HG02970 (cell line): ENCODE data around the gene SMC5.
"Not testable (repeated sequence)": the region's sequence is repeated elsewhere in the genome, so short reads cannot be mapped to it uniquely, and the experiment has no call there.

Experiments
- ATAC-seq: cut with Tn5 transposase; IDR thresholded peaks from one replicate; pipeline ENCODE4 v1.9.1; 2021; ENCODE audit warnings: mild to moderate bottlenecking, moderate library complexity, moderate number of reproducible peaks; ENCODE audit not compliant: unreplicated experiment, low FRiP score

The SMC5 gene

DNA sequence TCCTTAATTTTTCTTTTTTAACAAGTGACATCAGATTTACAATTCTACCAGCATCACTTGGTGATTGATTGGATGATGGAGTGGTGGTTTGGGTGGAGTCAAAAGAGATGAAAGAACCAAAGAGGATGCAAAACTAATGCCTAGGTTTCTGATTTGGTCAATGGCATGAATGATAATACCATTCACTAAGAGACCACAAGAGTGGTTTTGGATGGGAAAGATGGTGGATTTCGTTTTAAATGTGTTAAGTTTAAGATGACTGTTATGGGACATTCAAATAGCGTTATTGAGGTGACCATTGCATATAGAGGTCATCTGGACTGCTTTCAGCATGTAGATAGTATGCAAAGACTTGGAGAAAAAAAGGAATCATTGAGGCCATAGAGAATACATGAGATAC is 3.6 kb downstream of the SMC5 start:
- ATAC-seq: no peak

DNA sequence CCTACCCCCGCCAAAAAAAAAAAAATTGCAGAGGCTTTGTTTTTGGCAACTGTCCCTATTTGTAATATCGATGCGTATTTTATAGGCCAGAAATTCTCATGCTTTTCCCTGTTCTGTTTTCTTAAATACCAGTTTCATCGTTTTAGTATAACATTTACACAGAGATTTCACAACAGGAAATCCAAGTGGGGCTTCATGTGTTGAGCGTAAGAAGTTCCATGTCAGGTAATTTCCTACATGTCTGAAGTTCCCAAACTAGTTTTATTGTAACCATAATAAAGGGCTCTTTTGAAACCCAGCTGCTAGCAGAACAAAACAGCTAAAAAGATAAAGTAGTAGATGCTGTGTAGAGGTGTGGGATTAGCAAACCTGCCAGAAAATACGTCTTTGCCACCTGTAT is 4.2 kb downstream of the SMC5 start:
- ATAC-seq: no peak

DNA sequence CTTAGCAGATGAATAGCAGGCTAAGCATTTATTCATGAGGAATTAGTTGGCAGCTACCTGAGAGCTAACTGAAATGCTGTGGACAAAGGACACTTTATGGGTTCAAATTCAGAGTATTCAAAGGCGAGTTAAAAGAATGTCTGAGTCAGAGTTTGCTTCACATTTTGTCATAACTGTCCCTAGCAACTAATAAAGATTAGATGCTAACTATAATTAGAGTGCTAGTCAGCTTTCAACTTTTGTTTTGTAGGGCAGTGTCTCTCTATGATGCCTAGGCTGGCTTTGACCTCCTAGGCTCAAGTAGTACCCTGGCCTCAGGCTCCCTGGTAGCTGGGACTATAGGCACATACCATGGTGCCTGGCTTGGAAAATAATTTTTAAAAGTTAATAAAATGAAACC is 4.6 kb downstream of the SMC5 start:
- ATAC-seq: no peak

DNA sequence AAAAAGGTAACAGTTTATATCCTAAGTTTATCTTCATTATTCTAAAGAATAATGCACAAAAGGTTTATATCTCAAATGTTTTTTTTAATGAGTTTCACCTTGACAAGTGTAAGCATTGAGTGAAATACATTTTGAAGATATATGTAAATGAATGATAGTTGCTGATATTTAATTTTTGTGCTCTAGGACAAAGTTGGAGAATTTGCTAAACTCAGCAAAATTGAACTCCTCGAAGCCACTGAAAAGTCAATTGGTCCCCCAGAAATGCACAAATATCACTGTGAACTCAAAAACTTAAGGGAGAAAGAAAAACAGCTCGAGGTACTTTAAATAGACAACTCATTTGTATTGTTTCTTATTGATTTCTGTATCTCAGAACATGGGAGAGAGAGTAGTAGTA is 19.5 kb downstream of the SMC5 start:
- no peak for ATAC-seq

DNA sequence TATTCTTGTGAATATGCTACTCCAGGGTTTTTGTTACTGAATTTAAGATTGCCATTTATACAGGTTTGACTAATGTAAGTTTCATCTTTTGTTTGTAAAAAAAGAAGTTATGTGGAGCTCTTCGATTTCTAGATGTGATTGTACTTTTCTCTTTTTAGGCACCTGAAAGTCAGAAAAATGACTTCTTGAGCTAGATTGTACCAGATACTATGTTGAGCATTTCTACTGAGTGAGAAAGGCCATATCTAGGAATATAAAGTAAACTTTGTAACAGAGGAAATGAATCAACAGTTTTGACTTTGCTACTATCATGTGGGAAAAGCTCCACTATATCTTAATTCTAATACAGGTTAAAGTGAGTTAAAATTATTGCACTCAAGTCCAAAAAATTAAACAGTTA is 25.1 kb downstream of the SMC5 start:
- ATAC-seq: no peak

DNA sequence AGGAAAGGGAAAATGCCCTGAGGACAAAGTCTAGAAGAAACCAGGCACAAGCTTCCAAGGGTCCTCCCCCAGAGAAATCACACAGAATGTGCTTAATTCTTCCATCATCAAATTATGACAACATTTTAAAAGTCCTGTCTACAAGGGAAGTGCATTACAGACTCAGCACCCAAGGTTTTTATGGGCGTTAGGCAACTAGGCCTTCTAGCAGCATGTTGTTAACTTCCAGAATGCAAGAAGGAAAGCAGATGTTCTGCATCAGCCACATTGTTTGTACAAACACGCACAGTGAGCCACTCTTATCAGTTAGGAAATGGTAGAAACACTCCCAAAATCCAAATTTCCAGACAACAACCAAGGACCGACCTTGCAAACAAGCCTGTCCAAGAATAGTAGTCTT is 26.5 kb downstream of the SMC5 start:
- ATAC-seq: no peak

DNA sequence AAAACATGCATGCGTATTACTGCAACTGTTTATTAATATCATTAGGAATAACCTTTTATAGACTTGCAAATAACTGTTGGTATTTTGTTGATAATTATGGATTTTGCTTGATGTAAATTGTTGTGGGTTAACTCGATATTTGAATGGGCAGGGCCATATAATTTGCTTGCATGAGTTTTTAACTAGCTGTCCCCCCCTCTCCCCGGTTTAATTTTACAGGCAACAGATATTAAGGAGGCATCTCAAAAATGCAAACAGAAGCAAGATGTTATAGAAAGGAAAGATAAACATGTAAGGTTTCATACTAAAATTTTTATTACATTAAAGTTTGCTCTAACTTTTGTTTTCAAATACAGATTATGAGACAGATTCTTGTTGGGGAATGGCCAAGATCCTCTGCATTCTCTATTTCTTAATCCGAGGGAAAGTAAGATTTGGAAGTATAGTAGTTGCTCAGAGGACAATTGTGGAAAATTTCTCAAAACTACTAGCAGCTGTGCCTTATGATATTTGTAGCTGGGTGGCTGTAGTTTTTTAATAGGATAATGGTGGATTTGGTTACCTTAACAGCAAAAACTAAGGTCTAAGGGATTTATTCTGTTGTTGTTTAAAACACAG is 27.3 kb downstream of the SMC5 start:
- ATAC-seq: no peak

DNA sequence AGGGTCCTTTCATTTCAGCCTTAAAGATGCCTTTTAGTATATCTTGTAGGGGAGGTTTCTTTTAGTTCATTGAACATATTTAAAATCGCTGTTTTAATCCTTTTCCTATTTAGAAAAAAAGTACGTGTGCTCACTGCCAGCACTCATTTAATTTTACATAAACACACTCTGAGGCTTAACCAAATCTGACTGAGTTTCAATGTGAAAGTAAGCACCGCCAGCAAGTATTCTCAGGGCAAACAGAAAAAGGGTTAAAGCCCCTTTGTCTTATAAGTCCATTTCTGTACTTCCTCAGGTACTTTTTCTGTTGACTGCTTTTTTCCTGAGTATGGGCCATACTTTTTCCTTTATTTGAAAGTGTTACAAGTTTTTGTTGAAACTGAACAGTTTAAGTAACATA is 31.8 kb downstream of the SMC5 start:
- no peak for ATAC-seq

DNA sequence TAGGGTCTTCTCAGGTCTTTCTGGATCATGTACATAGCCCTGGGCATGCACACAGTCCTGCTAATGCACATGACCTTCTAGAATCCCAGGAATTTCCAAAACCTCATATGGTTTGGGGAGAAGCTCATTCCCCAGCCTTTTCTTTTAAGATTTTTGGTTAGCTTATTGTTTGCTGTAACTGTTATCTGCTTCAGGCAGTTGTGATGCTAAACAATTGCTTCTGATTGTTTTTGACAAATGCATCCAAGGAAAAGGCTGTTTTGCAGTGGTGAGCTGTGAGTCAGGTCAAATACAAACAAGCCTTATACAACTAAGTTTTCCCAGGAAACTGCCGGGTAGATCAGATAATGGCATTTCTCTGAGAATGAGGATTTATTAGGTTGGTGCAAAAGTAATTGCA is 32.7 kb downstream of the SMC5 start:
- ATAC-seq: no peak

DNA sequence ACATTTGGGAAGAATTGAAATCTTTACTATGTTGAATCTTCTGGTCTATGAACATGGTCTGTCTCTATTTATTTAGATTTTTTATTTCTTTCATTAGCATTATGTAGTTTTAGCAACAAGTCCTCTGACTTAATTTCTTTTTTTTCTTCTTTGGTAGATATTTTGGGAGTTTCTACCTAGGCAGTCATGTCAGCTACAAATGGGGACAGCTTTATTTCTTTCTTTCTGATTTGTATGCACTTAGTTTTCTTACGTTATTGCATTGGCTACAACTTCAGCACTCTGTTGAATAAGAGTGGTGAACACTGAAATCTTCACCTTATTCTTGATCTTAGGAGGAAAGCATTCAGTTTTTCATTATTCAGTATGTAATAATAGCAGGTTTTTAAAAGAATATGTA is 33.5 kb downstream of the SMC5 start:
- ATAC-seq: no peak

DNA sequence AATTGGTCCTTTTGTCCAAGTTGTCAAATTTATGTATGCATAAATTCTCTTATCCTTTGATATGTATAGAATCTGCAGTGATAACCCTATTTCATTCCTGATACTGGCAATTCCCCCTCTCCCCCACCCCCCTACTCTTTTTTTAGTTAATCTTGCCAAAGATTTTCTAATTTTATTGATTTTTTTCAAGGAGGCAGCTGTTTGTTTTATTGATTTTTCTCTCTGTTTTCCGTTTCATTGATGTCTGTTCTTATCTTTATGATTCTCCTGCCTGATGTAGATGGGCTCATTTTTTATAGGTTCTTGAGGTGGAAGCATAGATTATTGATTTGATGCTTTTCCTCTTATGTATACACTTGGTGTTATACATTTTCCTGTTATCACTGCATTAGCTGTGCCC is 34.4 kb downstream of the SMC5 start:
- no peak for ATAC-seq

DNA sequence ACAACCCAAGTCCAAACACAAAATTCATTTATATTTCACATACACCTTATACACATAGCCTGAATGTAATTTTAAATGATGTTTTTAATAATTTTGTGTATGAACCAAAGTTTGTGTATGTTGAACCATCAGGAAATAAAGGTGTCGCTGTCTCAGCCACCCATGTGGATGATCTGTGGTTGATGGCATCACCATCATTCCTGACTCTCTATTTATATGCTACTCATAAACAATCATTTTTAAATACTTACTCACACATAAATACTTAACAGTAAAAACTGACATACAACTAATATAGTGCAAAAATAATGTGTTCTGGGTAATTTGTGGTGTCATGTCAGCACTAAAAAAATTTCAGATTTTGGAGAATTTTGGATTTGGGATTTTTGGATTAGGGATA is 38.4 kb downstream of the SMC5 start:
- ATAC-seq: no peak

DNA sequence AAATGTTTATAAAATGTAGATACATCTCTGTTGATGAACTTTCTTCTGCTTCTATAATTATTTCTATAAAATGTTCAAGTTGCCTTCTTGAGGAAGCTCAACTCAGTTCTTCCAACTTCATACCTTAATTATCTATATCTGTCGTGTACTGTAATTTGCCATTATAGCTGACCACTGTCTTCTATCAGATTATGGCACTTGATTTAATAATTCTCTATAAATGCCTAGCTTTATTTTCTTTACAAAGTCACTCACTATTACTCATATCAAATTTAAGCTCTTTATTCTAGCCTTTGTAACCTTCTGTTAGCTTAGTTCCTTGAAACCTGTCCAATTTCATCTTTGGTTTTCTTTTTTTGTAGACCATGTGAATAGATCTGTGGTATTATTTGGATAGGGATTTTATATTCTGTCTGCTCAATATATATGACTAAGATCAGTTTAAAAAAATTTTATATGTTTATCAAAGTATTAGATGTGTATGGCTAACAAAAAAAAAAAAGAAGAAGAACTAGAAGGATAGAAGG is 39.5 kb downstream of the SMC5 start:
- no peak for ATAC-seq

DNA sequence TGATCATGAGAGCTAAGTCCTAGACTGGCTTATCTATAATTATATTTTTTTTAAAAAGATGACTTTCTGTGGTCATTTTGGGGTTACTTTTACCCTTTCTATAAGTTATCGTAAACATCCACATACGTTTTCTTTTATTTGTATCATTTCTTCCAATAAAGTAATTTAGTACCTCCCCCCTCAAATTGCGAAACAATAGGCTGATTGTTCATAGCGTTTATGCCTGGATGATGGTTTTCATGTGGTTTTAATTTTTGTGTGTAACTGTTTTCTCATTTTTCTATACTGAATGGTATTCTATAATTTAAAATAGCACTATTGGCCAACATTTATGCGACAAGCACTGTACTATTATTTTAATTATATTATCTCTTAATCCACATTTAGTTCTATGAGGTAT is 44.5 kb downstream of the SMC5 start:
- no peak for ATAC-seq

DNA sequence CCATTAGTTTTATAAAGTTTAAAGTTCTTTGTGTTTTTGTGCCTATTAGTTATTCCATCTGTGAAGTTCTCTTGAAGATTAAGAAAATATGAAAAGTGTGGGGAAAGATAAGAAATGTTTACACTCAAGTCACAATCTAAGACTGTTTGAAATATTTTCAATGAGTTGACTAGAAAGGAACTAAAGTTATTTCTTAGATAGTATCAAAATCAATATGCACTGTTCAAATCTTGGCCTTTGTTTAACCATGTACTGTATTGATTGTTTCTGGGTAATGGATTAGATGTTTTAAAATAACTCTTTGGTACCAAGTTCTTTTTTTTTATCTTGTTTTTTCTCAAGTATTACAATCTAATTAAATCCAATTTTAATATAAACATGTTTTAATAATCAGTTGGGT is 46.0 kb downstream of the SMC5 start:
- ATAC-seq: no peak

DNA sequence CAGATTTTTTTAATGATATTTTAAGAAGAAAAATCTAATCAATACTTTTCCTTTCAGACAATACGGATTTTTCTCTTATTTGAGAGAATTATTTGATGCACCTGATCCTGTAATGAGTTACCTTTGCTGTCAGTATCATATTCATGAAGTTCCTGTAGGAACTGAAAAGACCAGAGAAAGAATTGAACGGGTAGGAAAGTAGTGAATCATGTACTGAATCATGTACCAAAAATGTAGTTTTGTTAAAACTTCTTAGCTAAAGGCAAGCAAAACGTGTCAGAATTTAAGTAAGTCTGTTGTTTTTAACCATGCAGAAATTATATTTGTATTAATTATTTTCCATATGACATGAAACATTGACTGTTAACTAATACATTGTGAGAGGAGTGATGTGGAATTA is 56.6 kb downstream of the SMC5 start:
- no peak for ATAC-seq

DNA sequence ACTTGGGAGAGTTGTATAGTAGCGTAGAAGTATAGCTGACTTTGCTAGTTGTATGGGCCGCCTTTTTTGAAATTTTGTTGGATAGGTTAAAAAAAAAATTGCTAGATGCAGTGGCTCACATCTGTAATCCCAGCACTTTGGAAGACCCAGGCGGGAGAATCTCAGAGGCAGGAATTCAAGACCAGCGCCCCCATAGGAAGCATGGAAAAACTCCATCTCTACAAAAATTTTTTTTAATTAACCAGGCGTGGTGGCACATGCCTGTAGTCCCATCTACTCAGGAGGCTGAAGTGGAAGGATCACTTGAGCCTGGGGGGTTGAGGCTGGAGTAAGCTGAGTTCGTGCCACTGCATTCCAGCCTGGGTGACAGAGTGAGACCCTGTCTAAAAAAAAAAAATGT is 59.2 kb downstream of the SMC5 start:
- ATAC-seq: no peak

DNA sequence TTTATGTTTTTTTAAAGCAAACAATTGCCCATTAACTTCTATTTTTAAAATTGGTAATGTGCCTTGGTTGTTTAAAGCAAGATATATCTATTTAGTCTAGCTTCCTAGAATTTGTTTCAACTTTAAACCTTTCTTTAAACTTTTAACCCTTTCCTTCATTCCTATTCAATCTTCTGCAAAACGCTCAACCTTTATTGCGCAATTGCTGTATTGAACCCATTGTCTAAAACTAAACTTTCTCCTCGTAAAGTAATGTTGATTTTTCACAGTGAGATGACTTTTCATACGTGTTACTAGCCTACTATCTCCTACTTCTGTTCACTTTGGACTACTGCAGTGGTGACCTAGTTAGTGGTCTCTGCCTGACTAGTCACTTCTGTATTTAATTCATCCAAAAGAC is 63.3 kb downstream of the SMC5 start:
- ATAC-seq: no peak

DNA sequence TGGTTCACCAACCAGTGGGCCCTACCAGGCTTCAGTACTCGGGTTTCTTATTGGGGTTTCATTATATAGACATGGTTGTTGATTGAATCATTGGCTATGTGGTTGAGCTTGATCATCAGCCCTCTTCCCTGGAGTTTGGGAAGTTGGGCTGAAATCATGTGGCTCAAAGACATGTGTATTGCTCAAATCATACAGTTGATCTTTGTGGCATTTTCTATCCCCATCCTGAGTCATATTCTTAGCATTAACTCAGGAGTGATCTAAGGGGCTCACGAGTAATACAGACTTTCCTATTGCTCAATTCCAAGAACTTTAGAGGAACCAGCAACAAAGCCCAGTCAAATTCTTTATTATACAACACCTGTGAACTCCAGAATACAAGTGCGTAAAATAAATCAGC is 66.2 kb downstream of the SMC5 start:
- ATAC-seq: no peak

DNA sequence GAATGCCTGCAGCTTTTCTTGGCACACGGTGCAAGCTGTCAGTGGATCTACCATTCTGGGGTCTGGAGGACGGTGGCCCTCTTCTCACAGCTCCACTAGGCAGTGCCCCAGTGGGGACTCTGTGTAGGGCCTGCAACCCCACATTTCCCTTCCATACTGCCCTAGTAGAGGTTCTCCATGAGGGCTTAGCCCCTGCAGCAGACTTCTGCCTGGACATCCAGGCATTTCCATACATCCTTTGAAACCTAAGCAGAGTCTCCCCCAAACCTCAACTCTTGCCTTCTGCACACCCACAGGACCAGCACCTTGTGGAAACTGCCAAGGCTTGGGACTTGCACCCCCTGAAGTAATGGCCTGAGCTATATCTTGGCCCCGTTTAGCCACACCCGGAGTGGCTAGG is 69.8 kb downstream of the SMC5 start:
- not testable (repeated sequence) for ATAC-seq

DNA sequence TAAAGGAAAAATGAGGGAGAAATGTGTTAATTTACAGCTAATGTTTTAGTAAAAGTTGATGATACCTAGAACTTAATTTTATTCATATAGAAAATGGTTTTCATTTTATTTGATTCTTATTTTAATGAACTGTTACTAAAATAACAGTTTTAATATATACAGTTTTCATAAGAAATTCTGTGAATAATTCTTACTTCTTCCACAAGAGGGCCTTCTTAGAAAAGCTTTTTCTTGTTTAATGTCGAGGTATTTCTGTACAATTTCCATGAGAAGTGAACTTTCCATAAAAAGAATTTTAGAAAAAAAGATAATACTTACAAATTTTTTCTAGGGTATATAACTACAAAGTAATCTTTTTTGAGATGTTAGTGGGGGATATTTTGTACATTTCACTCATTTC is 81.8 kb downstream of the SMC5 start:
- no peak for ATAC-seq

DNA sequence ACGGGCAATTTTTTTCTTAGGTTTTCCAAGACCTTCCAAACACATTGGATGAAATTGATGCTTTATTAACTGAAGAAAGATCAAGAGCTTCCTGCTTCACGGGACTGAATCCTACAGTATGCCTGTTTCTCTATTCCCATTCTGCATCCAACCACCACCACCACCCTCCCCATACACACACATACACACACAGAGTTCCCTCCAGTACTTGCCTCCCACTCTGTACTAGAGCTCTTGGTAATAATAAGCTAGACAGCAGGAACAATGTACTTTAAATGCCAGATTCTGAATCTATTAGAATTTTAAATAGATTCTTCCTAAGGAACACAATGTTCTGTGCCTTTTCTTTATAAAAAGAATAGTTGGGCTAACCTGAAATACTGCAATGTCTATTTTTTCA is 88.3 kb downstream of the SMC5 start:
- ATAC-seq: no peak

DNA sequence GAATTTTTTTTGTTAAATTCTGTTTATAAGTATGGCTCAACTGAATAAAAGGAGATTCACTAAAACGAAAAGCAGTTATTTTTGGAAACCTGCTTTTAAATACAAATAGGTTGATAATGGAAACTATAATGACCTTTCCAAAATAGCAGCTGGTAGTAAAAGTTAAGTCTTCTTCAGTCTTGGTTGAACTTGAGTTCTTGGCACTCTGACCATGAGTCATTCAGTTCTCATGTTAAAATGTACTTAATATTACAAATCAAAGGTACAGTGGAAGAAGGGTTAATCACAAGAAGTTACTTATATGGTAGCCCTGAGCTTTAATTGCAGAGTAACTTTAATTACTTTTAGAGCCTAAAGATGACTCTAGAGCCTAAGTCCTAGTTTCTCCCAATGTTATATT is 93.6 kb downstream of the SMC5 start:
- no peak for ATAC-seq
